GM18858 (cell line): ENCODE data around the gene CHAC1.

Experiments
- ATAC-seq: cut with Tn5 transposase; IDR thresholded peaks from one replicate; pipeline ENCODE4 v1.9.1; 2021; ENCODE audit not compliant: unreplicated experiment

CHAC1 gene

DNA sequence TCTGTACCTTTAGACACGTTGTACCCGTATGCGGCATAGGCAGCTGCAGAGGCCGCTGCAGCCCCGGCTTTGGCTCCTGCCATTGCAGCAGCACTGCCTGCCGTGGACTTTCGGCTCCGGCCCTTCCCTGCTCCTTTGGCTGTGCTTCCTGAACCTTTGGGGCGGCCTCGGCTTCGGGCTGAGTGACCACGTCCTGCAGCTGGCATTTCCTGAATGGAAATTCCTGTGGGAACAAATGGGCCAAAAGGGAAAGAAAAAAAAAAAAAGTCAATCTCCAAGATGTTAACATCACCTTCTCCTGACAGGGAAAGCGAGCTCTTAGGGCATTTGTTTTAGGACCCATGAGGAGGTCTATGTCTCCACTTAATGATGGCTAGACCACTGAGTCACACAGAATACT is 29.6 kb downstream of the CHAC1 start:
- no peak for ATAC-seq

DNA sequence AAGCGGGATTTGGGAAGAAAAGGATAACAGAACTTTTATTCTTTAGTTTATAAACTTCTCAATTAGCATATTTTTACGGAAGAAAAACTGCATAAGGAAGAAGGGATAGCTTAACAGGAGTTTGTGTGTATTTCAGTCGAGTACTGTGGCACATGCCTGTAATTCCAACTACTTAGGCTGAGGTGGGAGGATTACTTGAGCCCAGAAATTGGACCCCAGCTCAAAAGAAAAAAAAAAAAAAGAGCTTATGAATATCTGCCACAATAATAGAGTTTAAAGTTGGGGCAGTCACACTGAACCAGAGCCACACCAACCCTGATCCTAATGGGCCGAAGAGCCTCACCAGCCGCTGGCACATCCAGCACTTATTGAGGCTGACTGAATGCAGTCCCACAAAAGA is 31.1 kb downstream of the CHAC1 start:
- ATAC-seq: no peak

DNA sequence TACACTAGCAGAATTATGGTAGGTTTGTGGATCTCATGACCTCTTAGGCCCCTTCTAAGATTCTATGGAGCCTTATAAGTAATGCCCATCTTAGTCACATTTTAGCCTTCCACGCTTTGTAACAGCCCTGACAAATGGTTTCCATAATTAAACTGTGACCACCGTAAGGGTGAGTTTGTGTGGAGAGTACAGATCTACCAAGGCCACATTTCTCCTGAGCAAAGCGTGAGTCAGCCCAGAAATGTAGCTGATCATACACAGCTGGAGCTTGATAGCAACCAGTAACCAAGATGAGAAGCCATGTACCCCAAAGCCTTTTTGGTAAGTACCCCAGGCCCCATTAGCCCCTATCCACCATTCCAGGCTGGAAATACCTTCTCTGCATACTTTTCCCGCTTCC is 31.7 kb downstream of the CHAC1 start:
- ATAC-seq: no peak

DNA sequence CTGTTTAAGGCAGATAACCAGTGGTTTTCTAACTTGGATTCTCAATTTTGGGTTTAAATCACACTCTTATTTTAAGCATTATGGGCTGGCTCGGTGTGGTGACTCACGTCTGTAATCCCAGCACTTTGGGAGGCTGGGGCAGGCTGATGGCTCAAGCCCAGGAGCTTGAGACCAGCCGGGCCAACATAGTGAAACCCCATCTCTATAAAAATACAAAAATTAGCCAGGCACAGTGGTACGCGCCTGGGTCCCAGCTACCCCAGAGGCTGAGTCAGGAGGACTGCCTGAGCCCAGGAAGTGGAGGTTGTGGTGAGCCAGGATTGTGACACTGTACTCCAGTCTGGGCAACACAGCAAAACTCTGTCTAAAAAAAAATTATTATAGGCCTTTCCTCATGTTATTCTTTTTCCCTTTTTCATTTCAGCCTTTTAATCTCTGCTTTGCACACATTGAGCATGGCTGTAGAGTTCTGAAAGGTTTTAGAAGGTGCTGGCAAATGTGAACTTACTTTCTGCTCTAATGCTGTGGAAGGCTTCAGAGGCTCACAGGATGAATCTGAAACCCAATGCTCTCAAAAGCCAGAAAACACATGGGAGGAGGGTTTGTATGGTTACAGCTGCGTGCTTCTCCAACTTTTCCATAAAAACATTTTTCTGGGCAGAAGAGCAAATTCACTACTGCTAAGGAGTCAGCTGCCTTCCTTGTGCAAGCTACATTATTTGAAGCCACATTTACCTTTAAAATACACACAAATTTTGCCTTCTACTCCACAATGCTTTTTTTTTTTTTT is 32.5 kb downstream of the CHAC1 start:
- ATAC-seq: no peak

DNA sequence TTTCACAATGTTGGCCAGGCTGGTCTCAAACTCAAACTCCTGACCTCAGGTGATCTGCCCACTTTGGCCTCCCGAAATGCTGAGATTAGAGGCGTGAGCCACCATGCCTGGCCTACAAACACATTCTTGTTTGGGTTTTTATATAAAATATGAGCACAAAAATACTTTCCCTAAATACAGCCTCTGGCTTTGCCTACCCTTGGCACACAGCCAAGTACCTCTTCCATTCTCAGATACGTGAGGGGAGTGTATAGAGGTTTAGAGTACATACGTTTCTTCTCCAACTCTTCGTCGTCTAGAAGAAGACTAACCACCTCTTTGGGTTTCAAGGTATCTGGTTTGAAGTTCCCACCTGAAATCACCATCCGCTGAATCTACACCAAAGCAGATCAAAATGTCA is 33.5 kb downstream of the CHAC1 start:
- ATAC-seq: no peak

DNA sequence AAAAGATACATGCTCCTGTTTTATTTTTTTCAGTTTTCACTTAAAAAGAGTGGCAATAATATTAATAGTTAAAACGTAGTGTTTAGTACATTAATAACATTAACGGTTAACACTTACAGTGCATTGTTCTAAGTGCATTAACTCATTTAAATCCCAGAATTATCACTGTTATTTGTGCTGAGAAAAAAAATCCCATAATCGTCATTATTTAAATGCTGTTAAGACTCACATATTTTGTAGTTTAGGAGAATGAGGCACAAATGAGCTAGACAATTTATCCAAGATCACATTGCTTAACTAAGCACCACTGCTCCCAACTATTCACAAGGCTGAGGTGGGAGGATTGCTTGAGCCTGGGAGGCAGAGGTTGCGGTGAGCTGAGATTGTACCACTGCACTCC is 34.9 kb downstream of the CHAC1 start:
- no peak for ATAC-seq

DNA sequence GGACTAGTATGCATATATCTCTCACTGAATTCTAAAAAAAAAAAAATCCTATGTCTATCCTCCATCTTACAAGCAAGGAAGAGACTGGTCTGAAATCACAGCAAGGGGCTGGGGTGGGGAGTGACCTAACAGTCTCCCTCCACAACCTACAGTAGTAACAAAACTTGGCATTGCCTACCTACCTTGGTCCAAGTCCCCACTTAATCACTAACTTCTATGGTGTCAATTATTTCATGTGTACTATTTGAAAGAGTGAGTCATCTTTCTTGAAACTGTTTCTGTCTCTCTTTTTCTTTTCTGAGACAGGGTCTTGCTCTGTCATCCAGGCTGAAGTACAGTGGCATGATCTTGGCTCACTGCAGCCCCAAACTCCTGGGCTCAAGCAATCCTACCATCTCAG is 36.8 kb downstream of the CHAC1 start:
- ATAC-seq: no peak

DNA sequence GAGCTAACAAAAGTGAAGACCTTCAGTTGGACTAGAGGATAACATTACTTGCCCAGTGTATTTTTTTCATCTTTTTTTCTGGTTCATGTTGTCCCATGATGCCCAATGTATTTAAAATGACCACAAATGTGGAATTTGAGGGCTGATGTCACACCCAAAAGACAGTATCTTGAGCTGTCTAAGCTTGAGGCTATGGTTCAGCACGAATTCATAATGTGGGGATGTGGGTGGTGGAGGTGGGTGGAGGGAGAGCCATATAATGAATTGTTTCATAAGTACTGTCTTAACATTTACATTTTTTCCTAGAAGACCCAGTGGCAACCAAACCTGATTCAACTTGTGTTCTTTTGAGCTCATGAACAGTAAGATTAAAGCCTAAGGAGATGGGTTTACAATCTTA is 37.5 kb downstream of the CHAC1 start:
- no peak for ATAC-seq

DNA sequence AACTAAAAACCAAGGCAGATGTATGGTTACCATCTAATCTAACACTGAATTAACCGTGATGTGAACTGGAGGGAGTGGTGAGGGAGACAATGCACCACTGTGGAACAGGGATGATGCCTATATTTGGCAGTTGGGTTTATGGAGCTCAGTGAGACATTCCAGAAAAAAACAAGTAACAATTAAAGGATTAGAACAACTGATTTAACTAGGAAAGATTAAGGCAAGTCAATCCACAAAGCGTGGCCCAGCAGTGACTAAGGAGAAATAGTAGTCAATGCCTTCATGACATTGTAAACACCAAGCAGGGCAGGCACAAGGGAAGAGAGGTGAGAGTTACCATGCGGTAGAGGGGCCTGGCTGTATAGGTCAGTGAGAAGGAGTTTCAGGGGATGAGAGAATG is 38.1 kb downstream of the CHAC1 start:
- ATAC-seq: no peak

DNA sequence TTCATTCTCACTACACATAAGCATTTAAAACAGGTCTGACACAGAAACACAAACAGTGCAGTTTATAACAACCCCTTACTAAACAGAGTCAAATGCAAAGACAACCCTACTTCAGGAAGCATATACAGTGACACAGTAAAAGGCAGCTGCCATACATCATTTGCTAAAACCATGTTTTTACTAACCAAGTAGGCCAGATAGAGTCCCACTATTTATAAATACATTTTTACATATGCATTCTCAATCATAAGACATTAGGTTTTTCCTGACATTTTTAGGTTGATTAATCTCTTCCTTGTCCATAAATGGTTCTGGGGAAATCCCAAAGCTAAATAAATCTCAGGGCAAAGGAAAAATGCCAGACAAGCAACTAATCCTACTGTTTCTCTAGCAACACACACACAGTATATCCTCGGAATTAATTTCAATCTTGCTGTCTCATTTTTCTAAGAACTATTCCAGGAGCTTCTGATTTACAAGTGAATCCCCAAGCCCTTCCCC is 39.0 kb downstream of the CHAC1 start:
- ATAC-seq: no peak

DNA sequence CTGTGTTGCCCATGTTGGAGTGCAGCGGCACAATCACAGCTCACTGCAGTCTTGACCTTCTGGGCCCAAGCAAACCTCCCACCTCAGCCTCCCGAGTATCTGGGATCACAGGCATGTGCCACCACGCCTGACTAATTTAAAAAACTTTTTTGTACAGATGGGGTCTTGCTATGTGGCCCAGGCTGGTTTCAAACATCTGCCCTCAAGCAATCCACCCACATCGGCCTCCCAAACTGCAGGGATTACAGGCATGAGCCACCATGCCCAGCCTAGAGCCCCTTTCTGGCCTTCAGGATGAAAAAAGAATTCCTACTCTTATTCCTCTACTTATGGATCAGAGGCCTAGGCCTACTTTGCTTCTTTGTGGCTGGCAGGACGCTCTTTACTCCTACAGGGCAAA is 39.6 kb downstream of the CHAC1 start:
- no peak for ATAC-seq

DNA sequence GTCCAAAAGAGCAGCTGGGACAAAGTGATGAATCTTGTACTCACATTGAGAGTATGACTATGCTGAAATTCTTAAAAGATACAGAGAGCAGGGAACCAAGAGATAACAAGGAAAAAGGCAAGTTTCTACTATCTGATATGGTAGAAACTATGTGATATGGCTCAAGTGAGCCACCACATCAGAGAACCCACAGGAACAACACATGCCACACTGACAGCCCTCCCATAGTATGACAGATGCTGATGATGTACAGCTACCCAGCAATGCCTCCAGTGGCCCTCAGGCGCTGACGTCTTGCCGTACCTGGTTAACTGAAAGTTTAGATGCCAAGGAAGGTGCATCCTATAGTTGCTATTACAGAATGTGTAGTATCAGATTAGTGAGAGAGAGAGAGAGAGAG is 42.4 kb downstream of the CHAC1 start:
- no peak for ATAC-seq

DNA sequence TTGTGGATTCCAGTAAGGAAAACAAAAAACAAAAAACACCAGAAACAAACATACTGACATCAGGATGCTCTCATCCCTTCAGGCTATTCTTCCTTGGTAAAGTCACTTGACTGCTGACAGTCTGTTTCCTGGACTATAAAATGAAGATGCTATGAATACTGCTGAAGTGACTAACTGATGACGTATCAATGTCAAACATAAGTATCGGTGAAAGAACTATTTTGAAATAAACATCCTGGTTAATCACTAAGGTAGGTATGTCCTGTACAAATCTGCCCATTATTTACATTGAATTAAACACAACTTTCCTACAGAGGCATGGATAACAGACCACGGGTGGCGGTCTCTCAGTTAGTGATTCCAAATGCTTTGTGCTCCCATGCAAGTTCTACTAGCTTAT is 45.9 kb downstream of the CHAC1 start:
- ATAC-seq: no peak

DNA sequence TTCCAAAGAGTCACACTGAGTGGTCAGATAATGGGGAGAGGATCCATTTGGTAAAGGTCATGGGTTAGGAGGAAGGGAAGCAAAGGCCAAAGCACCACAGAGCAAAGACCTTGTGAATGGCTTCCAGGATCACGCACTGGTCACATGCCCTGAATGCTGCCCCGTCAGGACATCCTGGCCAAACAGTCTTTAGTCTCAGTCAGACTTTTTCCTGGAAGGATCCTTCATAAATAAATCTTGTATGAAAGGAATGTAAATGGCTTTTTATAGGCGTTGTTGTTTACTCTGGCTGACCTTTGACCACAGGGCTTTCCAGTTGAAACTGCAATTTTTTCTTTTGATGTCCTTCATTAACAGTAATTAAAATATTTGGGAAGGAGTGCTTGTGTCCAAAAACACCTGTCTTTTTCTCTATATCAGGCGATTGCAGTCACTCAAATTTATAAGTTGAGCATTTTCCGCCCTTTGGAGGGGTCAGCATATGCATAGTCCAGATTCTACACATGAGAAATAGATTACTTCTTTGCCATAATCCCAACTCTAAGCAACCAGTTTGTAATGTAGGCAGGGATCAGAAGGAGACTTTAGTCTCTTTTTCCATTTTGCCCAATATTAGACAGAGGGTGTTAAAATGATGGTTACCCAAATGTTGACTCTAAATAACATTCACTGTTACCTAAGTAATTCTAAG is 48.4 kb downstream of the CHAC1 start:
- no peak for ATAC-seq

DNA sequence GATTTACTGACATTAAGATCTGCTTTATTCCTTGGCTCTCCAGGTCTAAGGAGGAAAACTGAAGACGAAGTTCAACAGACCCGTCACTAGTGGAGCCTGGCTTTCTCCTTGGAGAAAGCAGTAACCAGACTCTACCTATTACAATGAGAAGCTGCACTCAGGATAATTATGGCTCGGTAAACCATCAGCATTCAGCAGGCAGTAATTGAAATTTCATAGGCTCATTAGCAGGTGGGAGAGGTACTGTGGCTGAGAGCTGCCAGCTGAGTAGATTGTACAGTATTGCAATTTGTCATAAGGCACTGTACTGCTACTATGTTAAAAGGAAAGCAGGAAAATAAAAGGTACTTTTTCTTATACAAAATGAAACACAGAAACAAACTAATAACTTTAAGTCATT is 51.2 kb downstream of the CHAC1 start:
- no peak for ATAC-seq
